ENCODE results near the gene PJA1.

Gene PJA1

GRCh38 chrX:69163936-69164741 is 1.1 kb downstream of the PJA1 start:
- peaks cover 7% of the 10 kb centered on the region for H3K36me3 ChIP-seq (ENCODE audit: insufficient read depth, low read length)
- peak overlapping the region; percentile 82 for H3K4me2 ChIP-seq (ENCODE audit: low read length)
- no peaks in the 10 kb centered on the region for H3K4me1 ChIP-seq (ENCODE audit: control insufficient read depth, insufficient read depth, low read length)
- peaks cover under 1% of the 10 kb centered on the region for H3K27me3 ChIP-seq (ENCODE audit: control insufficient read depth, insufficient read depth, low read length)
- H3K9ac ChIP-seq (ENCODE audit: low read depth, low read length), result no peak overlapping the region
- peak overlapping the region; percentile 85 for H3K4me3 ChIP-seq (ENCODE audit: low read length)
- no peaks in the 10 kb centered on the region for H3K9me3 ChIP-seq (replicated peaks; ENCODE audit: low read length)

GRCh38 chrX:69162361-69162865 is 2.8 kb downstream of the PJA1 start:
- H3K4me2 ChIP-seq (ENCODE audit: low read length), result no peak overlapping the region

GRCh38 chrX:69161786-69162349 is 3.4 kb downstream of the PJA1 start:
- H3K9ac ChIP-seq (ENCODE audit: low read depth, low read length), result no peak overlapping the region
- H3K36me3 ChIP-seq (ENCODE audit: insufficient read depth, low read length), result peaks cover 7% of the 10 kb centered on the region
- no peak overlapping the region for H3K4me2 ChIP-seq (ENCODE audit: low read length)

More at GRCh38 chrX:69162361-69162865, 2.8 kb downstream of the PJA1 start:
- H3K9ac ChIP-seq (ENCODE audit: low read depth, low read length), result no peak overlapping the region
- H3K36me3 ChIP-seq (ENCODE audit: insufficient read depth, low read length), result peaks cover 7% of the 10 kb centered on the region
- H3K4me1 ChIP-seq (ENCODE audit: control insufficient read depth, insufficient read depth, low read length), result no peaks in the 10 kb centered on the region
- H3K9me3 ChIP-seq (replicated peaks; ENCODE audit: low read length), result no peaks in the 10 kb centered on the region
- H3K4me3 ChIP-seq (ENCODE audit: low read length), result no peak overlapping the region
- peaks cover 5% of the 10 kb centered on the region for H3K27me3 ChIP-seq (ENCODE audit: control insufficient read depth, insufficient read depth, low read length)

GRCh38 chrX:69161371-69161770 is 3.9 kb downstream of the PJA1 start:
- Histone ChIP-seq H3K4me1 (ENCODE audit: control insufficient read depth, insufficient read depth, low read length) (no peaks in the 10 kb centered on the region), H3K9me3 (replicated peaks; ENCODE audit: low read length) (no peaks in the 10 kb centered on the region), H3K9ac (ENCODE audit: low read depth, low read length) (no peak overlapping the region), H3K4me2 (ENCODE audit: low read length) (no peak overlapping the region), H3K36me3 (ENCODE audit: insufficient read depth, low read length) (peaks cover 7% of the 10 kb centered on the region), H3K27me3 (ENCODE audit: control insufficient read depth, insufficient read depth, low read length) (peaks cover 5% of the 10 kb centered on the region), H3K4me3 (ENCODE audit: low read length) (no peak overlapping the region)

More at GRCh38 chrX:69161786-69162349, 3.4 kb downstream of the PJA1 start:
- Histone ChIP-seq H3K4me3 (ENCODE audit: low read length) (no peak overlapping the region), H3K9me3 (replicated peaks; ENCODE audit: low read length) (no peaks in the 10 kb centered on the region), H3K27me3 (ENCODE audit: control insufficient read depth, insufficient read depth, low read length) (peaks cover 5% of the 10 kb centered on the region), H3K4me1 (ENCODE audit: control insufficient read depth, insufficient read depth, low read length) (no peaks in the 10 kb centered on the region)

- Histone ChIP-seq H3K4me1 (ENCODE audit: control insufficient read depth, insufficient read depth, low read length) (no peaks in the 10 kb centered on the region), H3K36me3 (ENCODE audit: insufficient read depth, low read length) (peaks cover 7% of the 10 kb centered on the region), H3K4me3 (ENCODE audit: low read length) (no peak overlapping the region), H3K4me2 (ENCODE audit: low read length) (no peak overlapping the region), H3K9me3 (replicated peaks; ENCODE audit: low read length) (no peaks in the 10 kb centered on the region), H3K27me3 (ENCODE audit: control insufficient read depth, insufficient read depth, low read length) (peaks cover 5% of the 10 kb centered on the region), H3K9ac (ENCODE audit: low read depth, low read length) (no peak overlapping the region)
These were observed 6.9 kb downstream of the PJA1 start for GRCh38 chrX:69158166-69158980.

GRCh38 chrX:69156638-69157037 is 8.6 kb downstream of the PJA1 start:
- H3K4me1 ChIP-seq (ENCODE audit: control insufficient read depth, insufficient read depth, low read length), result no peaks in the 10 kb centered on the region
- H3K36me3 ChIP-seq (ENCODE audit: insufficient read depth, low read length), result peaks cover 2% of the 10 kb centered on the region

GRCh38 chrX:69155786-69156520 is 9.3 kb downstream of the PJA1 start:
- H3K4me3 ChIP-seq (ENCODE audit: low read length), result no peak overlapping the region
- H3K36me3 ChIP-seq (ENCODE audit: insufficient read depth, low read length), result no peaks in the 10 kb centered on the region
- peaks cover 9% of the 10 kb centered on the region for H3K27me3 ChIP-seq (ENCODE audit: control insufficient read depth, insufficient read depth, low read length)
- H3K9me3 ChIP-seq (replicated peaks; ENCODE audit: low read length), result no peaks in the 10 kb centered on the region
- no peak overlapping the region for H3K9ac ChIP-seq (ENCODE audit: low read depth, low read length)
- H3K4me2 ChIP-seq (ENCODE audit: low read length), result no peak overlapping the region
- no peaks in the 10 kb centered on the region for H3K4me1 ChIP-seq (ENCODE audit: control insufficient read depth, insufficient read depth, low read length)

More at GRCh38 chrX:69156638-69157037, 8.6 kb downstream of the PJA1 start:
- Histone ChIP-seq H3K4me3 (ENCODE audit: low read length) (no peak overlapping the region), H3K27me3 (ENCODE audit: control insufficient read depth, insufficient read depth, low read length) (peaks cover 9% of the 10 kb centered on the region), H3K9me3 (replicated peaks; ENCODE audit: low read length) (no peaks in the 10 kb centered on the region), H3K4me2 (ENCODE audit: low read length) (no peak overlapping the region), H3K9ac (ENCODE audit: low read depth, low read length) (no peak overlapping the region)

- Histone ChIP-seq H3K4me2 (ENCODE audit: low read length) (no peak overlapping the region), H3K4me1 (ENCODE audit: control insufficient read depth, insufficient read depth, low read length) (no peaks in the 10 kb centered on the region), H3K27me3 (ENCODE audit: control insufficient read depth, insufficient read depth, low read length) (peaks cover 9% of the 10 kb centered on the region), H3K4me3 (ENCODE audit: low read length) (no peak overlapping the region), H3K9ac (ENCODE audit: low read depth, low read length) (no peak overlapping the region), H3K9me3 (replicated peaks; ENCODE audit: low read length) (no peaks in the 10 kb centered on the region), H3K36me3 (ENCODE audit: insufficient read depth, low read length) (no peaks in the 10 kb centered on the region)
These were observed 11.2 kb downstream of the PJA1 start for GRCh38 chrX:69154051-69154450.

- Histone ChIP-seq H3K9me3 (replicated peaks; ENCODE audit: low read length) (no peaks in the 10 kb centered on the region), H3K36me3 (ENCODE audit: insufficient read depth, low read length) (no peaks in the 10 kb centered on the region), H3K27me3 (ENCODE audit: control insufficient read depth, insufficient read depth, low read length) (peaks cover 9% of the 10 kb centered on the region), H3K4me1 (ENCODE audit: control insufficient read depth, insufficient read depth, low read length) (no peaks in the 10 kb centered on the region), H3K9ac (ENCODE audit: low read depth, low read length) (no peak overlapping the region), H3K4me2 (ENCODE audit: low read length) (no peak overlapping the region), H3K4me3 (ENCODE audit: low read length) (no peak overlapping the region)
These were observed 12.1 kb downstream of the PJA1 start for GRCh38 chrX:69153060-69153730.

GRCh38 chrX:69152417-69152841 is 12.8 kb downstream of the PJA1 start:
- Histone ChIP-seq H3K9me3 (replicated peaks; ENCODE audit: low read length) (no peaks in the 10 kb centered on the region), H3K4me2 (ENCODE audit: low read length) (no peak overlapping the region), H3K4me1 (ENCODE audit: control insufficient read depth, insufficient read depth, low read length) (no peaks in the 10 kb centered on the region), H3K27me3 (ENCODE audit: control insufficient read depth, insufficient read depth, low read length) (peaks cover 4% of the 10 kb centered on the region), H3K36me3 (ENCODE audit: insufficient read depth, low read length) (no peaks in the 10 kb centered on the region), H3K9ac (ENCODE audit: low read depth, low read length) (no peak overlapping the region), H3K4me3 (ENCODE audit: low read length) (no peak overlapping the region)

All from skeletal muscle satellite cell (primary cell).